CD14-positive monocyte (primary cell): ENCODE measurements around the gene LZTR1. TPM values are rescaled to one million over a fixed set of nuclear protein-coding genes. Genes with fewer than 3 reads are reported as not detected.

Experiments
- DNase-seq, 3 donors: peaks; one replicate each; pipeline ENCODE4 v3.0.0-alpha.2; 2011 to 2022
- H2AFZ ChIP-seq: 2 replicates; pipeline ENCODE4 v1.6.0; 2012; ENCODE audit warnings: mild to moderate bottlenecking, low read depth, low read length, inconsistent platforms; ENCODE audit not compliant: insufficient read depth, poor library complexity, severe bottlenecking
- H3K27ac ChIP-seq, 2 donors: 1 replicate in 1 of 2; 2 replicates in 1 of 2; pipeline ENCODE4 v1.5.1; 2012 to 2013; ENCODE audit warnings: low read length in 2 of 2, control low read depth in 1 of 2, inconsistent platforms in 1 of 2, low read depth in 1 of 2, mild to moderate bottlenecking in 1 of 2
- H3K27me3 ChIP-seq, 2 donors: one replicate each; pipeline versions ENCODE4 v1.6.0 to v1.6.1; 2011 to 2013; ENCODE audit warnings: low read length in 2 of 2; ENCODE audit not compliant: control insufficient read depth in 2 of 2, insufficient read depth in 2 of 2
- H3K36me3 ChIP-seq, 2 donors: replicated peaks in 1 of 2; 1 replicate in 1 of 2; 2 replicates in 1 of 2; pipeline versions ENCODE4 v1.5.1 to v1.6.1; 2012 to 2013; ENCODE audit warnings: low read length in 2 of 2, control low read depth in 1 of 2, inconsistent platforms in 1 of 2, mild to moderate bottlenecking in 1 of 2; ENCODE audit not compliant: insufficient read depth in 2 of 2, control insufficient read depth in 1 of 2
- H3K4me1 ChIP-seq, 2 donors: 1 replicate in 1 of 2; 2 replicates in 1 of 2; pipeline versions ENCODE4 v1.5.1 to v1.6.1; 2012 to 2013; ENCODE audit warnings: low read length in 2 of 2, control low read depth in 1 of 2, inconsistent platforms in 1 of 2, mild to moderate bottlenecking in 1 of 2, moderate library complexity in 1 of 2; ENCODE audit not compliant: insufficient read depth in 2 of 2, control insufficient read depth in 1 of 2
- H3K4me2 ChIP-seq: replicated peaks from 2 replicates; pipeline ENCODE3; 2012; ENCODE audit warnings: low read length, moderate library complexity, mild to moderate bottlenecking; ENCODE audit not compliant: poor library complexity, severe bottlenecking; ENCODE audit errors: extremely low read depth
- H3K4me3 ChIP-seq, 3 experiments: fragments of 200-600 bp in 1 of 3; sonication (generic) in 1 of 3; replicated peaks in 1 of 3; 1 replicate in 2 of 3; 2 replicates in 1 of 3; pipeline ENCODE4 v1.5.1; 2011 to 2013; ENCODE audit warnings: low read length in 3 of 3, mild to moderate bottlenecking in 3 of 3, control low read depth in 2 of 3, low read depth in 2 of 3, inconsistent platforms in 1 of 3, moderate library complexity in 1 of 3
- H3K79me2 ChIP-seq: 2 replicates; pipeline ENCODE4 v1.6.0; 2012; ENCODE audit warnings: mild to moderate bottlenecking, control low read depth, inconsistent platforms, low read length, moderate library complexity; ENCODE audit not compliant: insufficient read depth
- H3K9ac ChIP-seq: 2 replicates; pipeline ENCODE4 v1.6.0; 2017; ENCODE audit warnings: low read length, mild to moderate bottlenecking; ENCODE audit not compliant: insufficient read depth, poor library complexity, severe bottlenecking
- H3K9me3 ChIP-seq, 2 donors: replicated peaks in 1 of 2; 1 replicate in 1 of 2; 2 replicates in 1 of 2; pipeline versions ENCODE4 v1.5.1 to v1.6.1; 2012 to 2013; ENCODE audit warnings: low read length in 2 of 2, control low read depth in 1 of 2; ENCODE audit not compliant: control insufficient read depth in 1 of 2, insufficient read depth in 1 of 2
- H4K20me1 ChIP-seq: 2 replicates; pipeline ENCODE4 v1.6.0; 2012; ENCODE audit warnings: mild to moderate bottlenecking, low read length, control low read depth, moderate library complexity; ENCODE audit not compliant: insufficient read depth
- H3K27ac Mint-ChIP-seq, 7 donors: one replicate each; pipeline ENCODE4 v1.8.0; 2020; ENCODE audit warnings: mild to moderate bottlenecking in 7 of 7, mixed read lengths in 7 of 7, moderate library complexity in 6 of 7, inconsistent platforms in 2 of 7
- H3K27me3 Mint-ChIP-seq, 3 donors: one replicate each; pipeline ENCODE4 v1.8.0; 2021 to 2022; ENCODE audit warnings: low read depth in 3 of 3, mild to moderate bottlenecking in 3 of 3, mixed read lengths in 3 of 3, moderate library complexity in 3 of 3, inconsistent platforms in 1 of 3
- H3K36me3 Mint-ChIP-seq, 2 donors: one replicate each; pipeline ENCODE4 v1.8.0; 2020; ENCODE audit warnings: mixed read lengths in 2 of 2, inconsistent platforms in 1 of 2, mild to moderate bottlenecking in 1 of 2
- H3K4me1 Mint-ChIP-seq: one replicate; pipeline ENCODE4 v1.8.0; 2020; ENCODE audit warnings: mild to moderate bottlenecking, mixed read lengths
- H3K4me3 Mint-ChIP-seq, 2 donors: one replicate each; pipeline ENCODE4 v1.8.0; 2020; ENCODE audit warnings: mild to moderate bottlenecking in 2 of 2, mixed read lengths in 2 of 2, moderate library complexity in 1 of 2
- H3K9me3 Mint-ChIP-seq, 7 donors: one replicate each; pipeline ENCODE4 v1.8.0; 2020 to 2022; ENCODE audit warnings: mixed read lengths in 7 of 7, mild to moderate bottlenecking in 6 of 7, moderate library complexity in 6 of 7, inconsistent platforms in 2 of 7
- CTCF ChIP-seq: fragments of 200-600 bp; IDR thresholded peaks from one replicate; pipeline ENCODE4 v1.8.0; 2022; ENCODE audit warnings: antibody characterized with exemption, mild to moderate bottlenecking
- WGBS: methylation state at CpG from one replicate; pipeline ENCODE4 v1.1.5; 2013; ENCODE audit warnings: missing lambda C conversion rate; ENCODE audit not compliant: insufficient coverage; 5-methylcytosine and 5-hydroxymethylcytosine counted together
- intact Hi-C, 2 donors: fragments of 100-400 bp; cut with micrococcal nuclease; formaldehyde crosslinking; loops; one replicate each; pipeline versions ENCODE4 v1.15.0 to v1.15.1; 2023
- polyA plus RNA-seq, 3 donors: library from polyadenylated mRNA; depleted of rRNA in 1 of 3; unstranded in 2 of 3; stranded (reverse) in 1 of 3; fragments of 300-500 nt in 2 of 3; fragments of >200 nt in 1 of 3; fragmentation: Illumina TruSeq in 2 of 3; gene quantifications; 1 replicate in 2 of 3; 2 replicates in 1 of 3; pipeline ENCODE4 v1.2.3, GENCODE V29; 2012 to 2021

The LZTR1 gene
- polyA plus RNA-seq, 3 donors: 7.1 to 63.3 (median 11.5) TPM

DNA sequence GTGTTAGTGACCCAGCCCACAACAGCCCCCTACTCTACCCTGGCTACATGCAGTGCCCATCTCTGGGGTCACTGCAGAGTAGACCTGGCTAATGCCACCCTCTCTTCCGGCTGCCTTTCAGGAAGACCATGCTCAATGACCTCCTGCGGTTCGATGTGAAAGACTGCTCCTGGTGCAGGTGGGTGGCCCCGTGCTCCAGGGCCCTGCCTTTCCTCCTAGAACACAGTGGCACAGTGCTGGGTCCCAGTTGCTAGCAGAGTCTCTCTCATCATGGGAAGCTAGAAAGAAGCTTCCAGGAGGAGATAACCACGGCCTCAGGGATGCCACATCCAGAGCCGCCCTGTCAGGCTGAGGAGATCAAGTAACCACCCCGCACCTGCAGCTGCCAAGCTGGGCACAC, 3.6 kb downstream of the LZTR1 start:
- Histone ChIP-seq H3K9me3 (no peaks in the 10 kb centered on the region), H3K27ac (no peak overlapping the region), H3K4me3 (no peak overlapping the region), H3K79me2 (peaks cover 15% of the 10 kb centered on the region), H4K20me1 (no peaks in the 10 kb centered on the region), H3K9ac (no peak overlapping the region), H2AFZ (no peak overlapping the region), H3K27me3 (no peaks in the 10 kb centered on the region), H3K36me3 (peaks cover 40 to 50% of the 10 kb centered on the region in 2 donors), H3K4me2 (no peak overlapping the region), H3K4me1 (peaks cover 20 to 28% of the 10 kb centered on the region in 2 donors)
- no peak overlapping the region for H3K4me3 Mint-ChIP-seq
- no peak for DNase-seq
- H3K36me3 Mint-ChIP-seq: peaks cover 43 to 55% of the 10 kb centered on the region in 2 donors
- TF ChIP-seq CTCF: no peak
- H3K9me3 Mint-ChIP-seq: no peaks in the 10 kb centered on the region
- H3K27me3 Mint-ChIP-seq: peaks cover 0 to 3% (median 0%) of the 10 kb centered on the region in 3 donors
- H3K4me1 Mint-ChIP-seq: peaks cover 26% of the 10 kb centered on the region
- H3K27ac Mint-ChIP-seq: no peak overlapping the region
- whole genome bisulfite sequencing: 98% methylated on average over 6 of the region's 7 CpGs
- intact Hi-C loops: loop anchor here in 1 of 2 donors (10.0 kb wide), 1 partner anchor 59 kb away; the partner anchor contains the start of gene LRRC74B

- Histone ChIP-seq H3K36me3 (peaks cover 45 to 56% of the 10 kb centered on the region in 2 donors), H3K4me1 (peaks cover 14 to 21% of the 10 kb centered on the region in 2 donors), H4K20me1 (no peaks in the 10 kb centered on the region), H3K27ac (no peak overlapping the region), H3K79me2 (peaks cover 13% of the 10 kb centered on the region), H2AFZ (no peak overlapping the region), H3K27me3 (no peaks in the 10 kb centered on the region), H3K9ac (no peak overlapping the region), H3K4me2 (no peak overlapping the region), H3K4me3 (no peak overlapping the region), H3K9me3 (no peaks in the 10 kb centered on the region)
- peaks cover 0 to 3% (median 0%) of the 10 kb centered on the region in 3 donors for H3K27me3 Mint-ChIP-seq
- intact Hi-C loops: loop anchor here in 1 of 2 donors (10.0 kb wide), 1 partner anchor 58 kb away; the partner anchor contains the start of gene LRRC74B
- 100% methylated on average over 1 of the region's 1 CpG for WGBS
- no peak overlapping the region for H3K4me3 Mint-ChIP-seq
- peaks cover 48 to 60% of the 10 kb centered on the region in 2 donors for H3K36me3 Mint-ChIP-seq
- no peak for TF ChIP-seq CTCF
- peaks cover 19% of the 10 kb centered on the region for H3K4me1 Mint-ChIP-seq
- no peak overlapping the region for H3K27ac Mint-ChIP-seq
- no peak for DNase-seq
- H3K9me3 Mint-ChIP-seq: no peaks in the 10 kb centered on the region
These were observed 4.3 kb downstream of the LZTR1 start for GRCh38 chr22:20986365-20986764.
